ENCODE data around the gene NOP9. TPM values are rescaled to one million over a fixed set of nuclear protein-coding genes. Genes with fewer than 3 reads are reported as not detected.

The NOP9 gene
- total RNA-seq, 1 experiment from 2014 or later: 35.1 TPM

DNA sequence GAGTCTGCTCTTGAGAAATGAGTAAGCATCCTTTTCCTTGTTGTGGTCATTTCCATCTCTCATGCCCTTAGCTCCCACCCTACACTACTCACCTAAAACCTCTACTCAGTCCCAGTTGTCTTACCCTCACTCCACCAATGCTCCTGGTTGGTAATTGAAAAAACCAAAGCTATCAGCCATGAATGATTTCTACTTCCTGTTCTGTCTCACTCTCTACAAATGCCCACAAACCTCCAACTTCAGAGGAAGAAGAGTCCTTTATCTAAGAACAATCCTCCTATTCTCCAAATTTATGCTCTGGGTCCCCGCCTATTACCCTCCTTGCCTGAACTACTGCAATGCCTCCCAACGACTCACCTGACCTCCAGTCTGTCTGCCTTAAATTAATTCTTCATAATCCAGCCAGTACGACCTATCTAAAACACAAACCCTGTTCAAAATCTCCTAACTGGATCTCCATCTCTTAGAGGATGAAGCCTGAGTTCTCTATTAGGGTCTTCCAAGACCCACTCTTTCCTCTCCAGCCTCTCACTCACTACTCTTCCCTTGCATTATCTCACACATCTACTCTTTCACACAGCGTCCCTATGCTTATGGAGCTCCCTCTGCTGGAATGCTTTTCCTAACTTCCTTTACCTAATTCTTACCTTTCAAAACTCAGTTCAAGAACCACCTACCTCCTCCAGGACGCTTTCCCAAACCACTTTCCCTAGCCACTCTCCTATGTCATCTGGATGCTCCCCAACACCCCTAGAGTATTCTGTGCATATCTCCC lies 2.3 kb upstream of the NOP9 start:
- Mint-ChIP-seq H3K27ac (ENCODE audit: unreplicated experiment) (peak overlapping the region; percentile 8), H3K9me3 (ENCODE audit: unreplicated experiment) (no peaks in the 10 kb centered on the region), H3K4me3 (ENCODE audit: unreplicated experiment) (no peak overlapping the region), H3K4me1 (ENCODE audit: low read depth, unreplicated experiment) (peaks cover 15% of the 10 kb centered on the region), H3K27me3 (ENCODE audit: insufficient read depth, unreplicated experiment) (no peaks in the 10 kb centered on the region), H3K36me3 (ENCODE audit: insufficient read depth, unreplicated experiment) (peaks cover 36% of the 10 kb centered on the region)
- H3K9me3 ChIP-seq: no peaks in the 10 kb centered on the region
- H3K27me3 ChIP-seq (replicated peaks; ENCODE audit: control insufficient read depth, insufficient read depth, low read length): no peaks in the 10 kb centered on the region
- no peak overlapping the region for H3K4me3 ChIP-seq (ENCODE audit: low read depth, low read length)
- intact Hi-C loops (cut with micrococcal nuclease; ENCODE audit: unreplicated experiment): loop anchor here (1.0 kb wide), 3 partner anchors 26 to 81 kb away; partner anchors contain the start of genes MDP1 and RABGGTA
- POLR2A ChIA-PET: interaction anchor here (0.6 to 2.0 kb wide), 5 partner anchors 11 to 55 kb away, joined by 3 to 32 read pairs (median 4); partner anchors contain the start of genes RABGGTA and TINF2
- peak in 1 of 2 experiments; percentile 71 for TF ChIP-seq CTCF (IDR thresholded peaks at IDR 0.05; ENCODE audit: insufficient read depth in 1 of 2, low read depth in 1 of 2, low read length in 1 of 2, severe bottlenecking in 1 of 2, unreplicated experiment in 1 of 2)
- CTCF ChIA-PET: interaction anchor here (0.7 to 5.8 kb wide), 16 partner anchors 11 to 183 kb away, joined by 3 to 157 read pairs (median 5); partner anchors contain the start of genes CHMP4A, CIDEB, DCAF11 and MDP1
- H3K36me3 ChIP-seq (ENCODE audit: control insufficient read depth, insufficient read depth, low read length): peaks cover 5% of the 10 kb centered on the region
- peaks cover 5% of the 10 kb centered on the region for H3K4me1 ChIP-seq
- DNase-seq: peak in 1 of 2 experiments; percentile 53
- no TSS peak for BruUV-seq (replicated peaks)

GRCh38 chr14:24298892-24299254 lies 777 bp upstream of the NOP9 start:
- peaks cover 15% of the 10 kb centered on the region for H3K4me1 Mint-ChIP-seq (ENCODE audit: low read depth, unreplicated experiment)
- no TSS peak for BruUV-seq (replicated peaks)
- peak in 1 of 2 experiments; percentile 17 for DNase-seq
- Histone ChIP-seq H3K36me3 (ENCODE audit: control insufficient read depth, insufficient read depth, low read length) (peaks cover 2% of the 10 kb centered on the region), H3K4me1 (peaks cover 5% of the 10 kb centered on the region), H3K4me3 (ENCODE audit: low read depth, low read length) (peak overlapping the region; percentile 88), H3K9me3 (no peaks in the 10 kb centered on the region), H3K27me3 (replicated peaks; ENCODE audit: control insufficient read depth, insufficient read depth, low read length) (no peaks in the 10 kb centered on the region)
- peaks cover 45% of the 10 kb centered on the region for H3K36me3 Mint-ChIP-seq (ENCODE audit: insufficient read depth, unreplicated experiment)
- CTCF ChIA-PET: interaction anchor here (0.8 to 5.8 kb wide), 6 partner anchors 9 to 137 kb away, joined by 3 to 157 read pairs (median 4); partner anchors contain the start of genes CIDEB, MDP1 and TINF2
- H3K27ac Mint-ChIP-seq (ENCODE audit: unreplicated experiment): peak overlapping the region; percentile 94
- peak overlapping the region; percentile 96 for H3K4me3 Mint-ChIP-seq (ENCODE audit: unreplicated experiment)
- no peaks in the 10 kb centered on the region for H3K9me3 Mint-ChIP-seq (ENCODE audit: unreplicated experiment)
- intact Hi-C loops (cut with micrococcal nuclease; ENCODE audit: unreplicated experiment): loop anchor here (1.0 kb wide), 1 partner anchor 9 kb away; no protein-coding TSS in a partner anchor
- TF ChIP-seq CTCF (IDR thresholded peaks at IDR 0.05; ENCODE audit: insufficient read depth in 1 of 2, low read depth in 1 of 2, low read length in 1 of 2, severe bottlenecking in 1 of 2, unreplicated experiment in 1 of 2): no peak
- POLR2A ChIA-PET: interaction anchor here (3.1 kb wide), 1 partner anchor 56 kb away, joined by 36 read pairs; the partner anchor contains the start of gene TINF2
- no peaks in the 10 kb centered on the region for H3K27me3 Mint-ChIP-seq (ENCODE audit: insufficient read depth, unreplicated experiment)

DNA sequence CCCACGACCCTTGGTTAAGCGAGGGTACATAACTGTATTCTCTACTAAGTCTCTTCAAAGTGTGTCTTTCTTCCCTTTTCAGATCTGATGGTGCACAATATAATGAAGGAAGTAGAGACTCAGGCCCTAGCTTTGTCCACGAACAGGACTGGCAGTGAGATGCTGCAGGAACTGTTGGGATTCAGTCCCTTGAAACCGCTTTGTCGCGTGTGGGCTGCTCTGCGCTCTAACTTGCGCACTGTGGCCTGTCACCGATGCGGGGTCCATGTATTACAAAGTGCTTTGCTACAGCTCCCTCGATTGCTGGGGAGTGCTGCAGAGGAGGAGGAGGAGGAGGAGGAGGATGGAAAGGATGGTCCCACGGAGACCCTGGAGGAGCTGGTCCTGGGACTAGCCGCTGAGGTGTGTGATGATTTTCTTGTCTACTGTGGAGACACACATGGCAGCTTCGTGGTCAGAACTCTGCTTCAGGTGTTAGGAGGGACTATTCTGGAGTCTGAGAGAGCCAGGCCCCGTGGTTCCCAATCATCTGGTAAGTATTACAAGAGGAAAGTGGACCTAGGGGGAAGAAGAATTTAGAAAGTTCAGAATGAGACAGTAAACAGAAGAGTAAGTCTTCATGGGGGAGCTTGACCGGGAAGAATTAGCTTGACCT lies 803 bp downstream of the NOP9 start:
- H3K27ac Mint-ChIP-seq (ENCODE audit: unreplicated experiment): peak overlapping the region; percentile 94
- no peaks in the 10 kb centered on the region for H3K27me3 ChIP-seq (replicated peaks; ENCODE audit: control insufficient read depth, insufficient read depth, low read length)
- no peak for TF ChIP-seq CTCF (IDR thresholded peaks at IDR 0.05; ENCODE audit: insufficient read depth in 1 of 2, low read depth in 1 of 2, low read length in 1 of 2, severe bottlenecking in 1 of 2, unreplicated experiment in 1 of 2)
- intact Hi-C loops (cut with micrococcal nuclease; ENCODE audit: unreplicated experiment): no loop called here
- POLR2A ChIA-PET: interaction anchor here (0.6 to 3.1 kb wide), 3 partner anchors 8 to 58 kb away, joined by 4 to 36 read pairs (median 4); partner anchors contain the start of genes CIDEB and TINF2
- no TSS peak for BruUV-seq (replicated peaks)
- H3K4me1 Mint-ChIP-seq (ENCODE audit: low read depth, unreplicated experiment): peaks cover 15% of the 10 kb centered on the region
- peaks cover 5% of the 10 kb centered on the region for H3K4me1 ChIP-seq
- CTCF ChIA-PET: interaction anchor here (0.6 to 5.8 kb wide), 6 partner anchors 8 to 131 kb away, joined by 3 to 157 read pairs (median 6); partner anchors contain the start of genes CIDEB and TINF2
- no peak for DNase-seq
- no peaks in the 10 kb centered on the region for H3K9me3 ChIP-seq
- H3K36me3 ChIP-seq (ENCODE audit: control insufficient read depth, insufficient read depth, low read length): peaks cover 2% of the 10 kb centered on the region
- H3K4me3 Mint-ChIP-seq (ENCODE audit: unreplicated experiment): peak overlapping the region; percentile 96
- no peaks in the 10 kb centered on the region for H3K27me3 Mint-ChIP-seq (ENCODE audit: insufficient read depth, unreplicated experiment)
- H3K9me3 Mint-ChIP-seq (ENCODE audit: unreplicated experiment): no peaks in the 10 kb centered on the region
- H3K4me3 ChIP-seq (ENCODE audit: low read depth, low read length): peak overlapping the region; percentile 88
- peaks cover 55% of the 10 kb centered on the region for H3K36me3 Mint-ChIP-seq (ENCODE audit: insufficient read depth, unreplicated experiment)
